Esophagus muscularis mucosa (tissue), 3 donors: ENCODE results near the gene HIVEP1.

ENCODE experiments used
- CTCF ChIP-seq, 3 experiments: fragments of 200-600 bp in 2 of 3; fragments of 450-650 bp in 1 of 3; sonication (generic) in 2 of 3; IDR thresholded peaks; one replicate each; pipeline ENCODE4 v1.5.1; 2017 to 2019; ENCODE audit warnings: antibody characterized with exemption in 3 of 3, mild to moderate bottlenecking in 2 of 3, moderate library complexity in 1 of 3
- POLR2AphosphoS5 ChIP-seq, 2 donors: sonication (generic); formaldehyde crosslinking; IDR thresholded peaks; one replicate each; pipeline ENCODE4 v1.6.1; 2017; ENCODE audit warnings: antibody characterized with exemption in 2 of 2

GRCh38 chr6:12097791-12098190, 85.7 kb downstream of the HIVEP1 start:
- TF ChIP-seq CTCF (IDR thresholded peaks at IDR 0.05) = no peak
- no peak for TF ChIP-seq POLR2AphosphoS5 (IDR thresholded peaks at IDR 0.05)
